ENCODE results near the gene DEFB131B. TPM values are rescaled to one million over a fixed set of nuclear protein-coding genes. Genes with fewer than 3 reads are reported as not detected.
A peak's percentile ranks its signal among the peaks of the same experiment; 100 is the strongest.
"Not testable (repeated sequence)": the region's sequence is repeated elsewhere in the genome, so short reads cannot be mapped to it uniquely, and the experiment has no call there.

The DEFB131B gene, protein sequence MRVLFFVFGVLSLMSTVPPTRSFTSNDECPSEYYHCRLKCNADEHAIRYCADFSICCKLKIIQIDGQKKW
- total RNA-seq: not detected

GRCh38 chr11:71878059-71878458, at the start of gene DEFB131B:
TSS of gene DEFB131B (plus strand) at chr11:71878453. CDS start at chr11:71878453, 0 bp downstream.
- H3K27me3 ChIP-seq (replicated peaks; ENCODE audit: insufficient read depth); intact Hi-C loops (cut with DNase I); H3K9me3 ChIP-seq; H3K4me1 ChIP-seq (replicated peaks); DNase-seq (ENCODE audit: low spot score); H3K27ac ChIP-seq; H3K4me3 ChIP-seq; H3K36me3 ChIP-seq: not testable (repeated sequence)
- whole genome bisulfite sequencing: 83% methylated on average over 1 of the region's 1 CpG

- H3K4me1 ChIP-seq (replicated peaks); H3K27ac ChIP-seq; H3K36me3 ChIP-seq; H3K9me3 ChIP-seq; H3K27me3 ChIP-seq (replicated peaks; ENCODE audit: insufficient read depth); DNase-seq (ENCODE audit: low spot score); H3K4me3 ChIP-seq; intact Hi-C loops (cut with DNase I): not testable (repeated sequence)
- 94% methylated on average over 3 of the region's 3 CpGs for WGBS
Observed at GRCh38 chr11:71829247-71829646, 49.0 kb upstream of the DEFB131B start.

DNA sequence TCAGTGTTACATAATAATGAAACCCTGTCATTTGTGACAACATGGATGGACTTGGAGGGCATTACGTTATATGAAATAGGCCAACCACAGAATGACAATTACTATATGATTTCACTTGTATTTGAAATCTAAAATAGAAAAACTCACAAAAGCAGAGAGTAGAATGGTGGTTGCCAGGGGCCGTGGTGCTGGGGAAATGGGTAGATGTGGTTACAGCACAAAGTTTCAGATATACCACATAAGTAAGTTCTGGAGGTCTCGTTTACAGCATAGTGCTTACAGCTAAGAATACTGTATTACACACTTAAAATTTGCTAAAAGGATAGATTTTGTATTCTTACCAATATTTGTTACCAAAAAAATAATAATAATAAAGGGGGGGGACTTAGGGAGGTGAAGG, 48.6 kb upstream of the DEFB131B start:
- H3K4me3 ChIP-seq; intact Hi-C loops (cut with DNase I); H3K27ac ChIP-seq; H3K9me3 ChIP-seq; H3K4me1 ChIP-seq (replicated peaks); H3K36me3 ChIP-seq; DNase-seq (ENCODE audit: low spot score); H3K27me3 ChIP-seq (replicated peaks; ENCODE audit: insufficient read depth): not testable (repeated sequence)
- 95% methylated on average over 3 of the region's 3 CpGs for WGBS

- H3K4me3 ChIP-seq; H3K9me3 ChIP-seq; intact Hi-C loops (cut with DNase I); H3K36me3 ChIP-seq; DNase-seq (ENCODE audit: low spot score); H3K4me1 ChIP-seq (replicated peaks); H3K27me3 ChIP-seq (replicated peaks; ENCODE audit: insufficient read depth); H3K27ac ChIP-seq: not testable (repeated sequence)
- WGBS: 5% methylated on average over 1 of the region's 1 CpG
Observed at GRCh38 chr11:71832811-71833210, 45.4 kb upstream of the DEFB131B start, which contains the start of gene DEFB108B. TSS of gene DEFB108B (plus strand) at chr11:71833200. CDS start at chr11:71833200, 0 bp downstream.

DNA sequence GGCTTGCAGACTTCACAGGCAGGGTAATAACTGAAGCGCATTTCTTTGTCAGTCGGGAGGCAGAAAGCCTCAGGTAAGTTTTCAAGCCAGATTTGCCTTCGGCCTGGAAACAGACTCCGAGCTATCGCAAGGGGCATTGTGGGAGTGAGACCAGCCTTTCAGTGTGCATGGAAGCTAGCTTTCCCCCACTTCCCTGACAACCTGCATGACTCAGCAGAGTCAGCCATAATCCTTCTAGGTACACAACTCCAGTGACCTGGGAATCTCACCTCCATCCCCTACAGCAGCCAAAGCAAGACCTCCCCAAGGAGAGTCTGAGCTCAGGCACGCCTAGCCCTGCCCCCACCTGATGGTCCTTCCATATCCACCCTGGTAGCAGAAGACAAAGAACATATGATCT, 35.5 kb upstream of the DEFB131B start:
- 48% methylated on average over 6 of the region's 6 CpGs for WGBS
- H3K27ac ChIP-seq: peak overlapping the region; percentile 2 to 10
- DNase-seq (ENCODE audit: low spot score); H3K27me3 ChIP-seq (replicated peaks; ENCODE audit: insufficient read depth); H3K36me3 ChIP-seq; H3K4me3 ChIP-seq; H3K4me1 ChIP-seq (replicated peaks); intact Hi-C loops (cut with DNase I); H3K9me3 ChIP-seq: not testable (repeated sequence)

DNA sequence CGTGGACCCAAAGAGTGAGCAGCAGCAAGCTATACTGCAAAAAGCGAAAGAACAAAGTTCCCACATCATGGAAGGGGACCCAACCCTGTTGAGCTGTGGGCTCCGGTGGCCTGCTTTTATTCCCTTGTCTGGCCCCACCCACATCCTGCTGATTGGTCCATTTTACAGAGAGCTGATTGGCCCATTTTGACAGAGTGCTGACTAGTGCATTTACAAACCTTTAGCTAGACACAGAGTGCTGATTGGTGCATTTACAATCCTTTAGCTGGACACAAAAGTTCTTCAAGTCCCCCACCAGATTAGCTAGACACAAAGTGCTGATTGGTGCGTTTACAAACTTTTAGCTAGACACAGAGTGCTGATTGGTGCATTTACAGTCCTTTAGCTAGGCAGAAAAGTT, 34.9 kb upstream of the DEFB131B start:
- H3K27me3 ChIP-seq (replicated peaks; ENCODE audit: insufficient read depth); intact Hi-C loops (cut with DNase I); H3K27ac ChIP-seq; DNase-seq (ENCODE audit: low spot score); H3K4me1 ChIP-seq (replicated peaks); H3K36me3 ChIP-seq; H3K4me3 ChIP-seq; H3K9me3 ChIP-seq: not testable (repeated sequence)
- 91% methylated on average over 4 of the region's 4 CpGs for WGBS

GRCh38 chr11:71843858-71844257, 34.4 kb upstream of the DEFB131B start:
- intact Hi-C loops (cut with DNase I): no loop called here
- WGBS: 84% methylated on average over 10 of the region's 15 CpGs
- no peak overlapping the region for H3K27ac ChIP-seq
- no peaks in the 10 kb centered on the region for H3K27me3 ChIP-seq (replicated peaks; ENCODE audit: insufficient read depth)
- no peaks in the 10 kb centered on the region for H3K9me3 ChIP-seq
- no peaks in the 10 kb centered on the region for H3K36me3 ChIP-seq
- DNase-seq (ENCODE audit: low spot score): no peak
- TF ChIP-seq, protein P1, sequence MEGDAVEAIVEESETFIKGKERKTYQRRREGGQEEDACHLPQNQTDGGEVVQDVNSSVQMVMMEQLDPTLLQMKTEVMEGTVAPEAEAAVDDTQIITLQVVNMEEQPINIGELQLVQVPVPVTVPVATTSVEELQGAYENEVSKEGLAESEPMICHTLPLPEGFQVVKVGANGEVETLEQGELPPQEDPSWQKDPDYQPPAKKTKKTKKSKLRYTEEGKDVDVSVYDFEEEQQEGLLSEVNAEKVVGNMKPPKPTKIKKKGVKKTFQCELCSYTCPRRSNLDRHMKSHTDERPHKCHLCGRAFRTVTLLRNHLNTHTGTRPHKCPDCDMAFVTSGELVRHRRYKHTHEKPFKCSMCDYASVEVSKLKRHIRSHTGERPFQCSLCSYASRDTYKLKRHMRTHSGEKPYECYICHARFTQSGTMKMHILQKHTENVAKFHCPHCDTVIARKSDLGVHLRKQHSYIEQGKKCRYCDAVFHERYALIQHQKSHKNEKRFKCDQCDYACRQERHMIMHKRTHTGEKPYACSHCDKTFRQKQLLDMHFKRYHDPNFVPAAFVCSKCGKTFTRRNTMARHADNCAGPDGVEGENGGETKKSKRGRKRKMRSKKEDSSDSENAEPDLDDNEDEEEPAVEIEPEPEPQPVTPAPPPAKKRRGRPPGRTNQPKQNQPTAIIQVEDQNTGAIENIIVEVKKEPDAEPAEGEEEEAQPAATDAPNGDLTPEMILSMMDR (IDR thresholded peaks at IDR 0.05): no peak
- TF ChIP-seq POLR2A (IDR thresholded peaks at IDR 0.05) (no peak), POLR2AphosphoS5 (IDR thresholded peaks at IDR 0.05) (no peak)
- H3K4me3 ChIP-seq: no peak overlapping the region
- H3K4me1 ChIP-seq (replicated peaks): no peaks in the 10 kb centered on the region

DNA sequence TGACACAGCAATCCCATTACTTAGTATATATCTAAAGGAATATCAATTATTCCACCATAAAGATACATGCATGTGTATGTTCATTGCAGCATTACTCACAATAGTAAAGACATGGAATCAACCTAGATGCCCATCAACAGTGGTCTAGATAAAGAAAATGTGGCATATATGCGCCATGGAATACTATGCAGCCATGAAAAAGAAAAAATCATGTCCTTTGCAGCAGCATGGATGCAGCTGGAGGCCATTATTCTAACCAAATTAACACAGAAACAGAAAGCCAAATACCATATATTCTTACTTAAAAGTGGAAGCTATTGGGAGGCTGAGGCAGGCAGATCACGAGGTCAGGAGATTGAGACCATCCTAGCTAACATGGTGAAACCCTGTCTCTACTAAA, 24.4 kb upstream of the DEFB131B start:
- DNase-seq (ENCODE audit: low spot score); H3K27ac ChIP-seq; H3K4me3 ChIP-seq; H3K9me3 ChIP-seq; H3K27me3 ChIP-seq (replicated peaks; ENCODE audit: insufficient read depth); intact Hi-C loops (cut with DNase I); H3K4me1 ChIP-seq (replicated peaks); H3K36me3 ChIP-seq: not testable (repeated sequence)
- whole genome bisulfite sequencing: 96% methylated on average over 2 of the region's 2 CpGs

GRCh38 chr11:71855880-71856279, 22.4 kb upstream of the DEFB131B start:
- H3K9me3 ChIP-seq; H3K36me3 ChIP-seq; H3K4me1 ChIP-seq (replicated peaks); H3K27me3 ChIP-seq (replicated peaks; ENCODE audit: insufficient read depth); DNase-seq (ENCODE audit: low spot score); H3K4me3 ChIP-seq; H3K27ac ChIP-seq; intact Hi-C loops (cut with DNase I): not testable (repeated sequence)
- WGBS: 71% methylated on average over 2 of the region's 2 CpGs

GRCh38 chr11:71860835-71861234, 17.4 kb upstream of the DEFB131B start:
- intact Hi-C loops (cut with DNase I); H3K27ac ChIP-seq; H3K36me3 ChIP-seq; H3K27me3 ChIP-seq (replicated peaks; ENCODE audit: insufficient read depth); H3K9me3 ChIP-seq; DNase-seq (ENCODE audit: low spot score); H3K4me3 ChIP-seq; H3K4me1 ChIP-seq (replicated peaks): not testable (repeated sequence)
- 95% methylated on average over 3 of the region's 3 CpGs for WGBS
